Measurements from ENCODE around the gene BIN1.
A peak's percentile ranks its signal among the peaks of the same experiment; 100 is the strongest.

The BIN1 gene

GRCh38 chr2:127106991-127107621 lies at the start of gene BIN1:
BIN1 (minus strand) TSS chr2:127107154; CDS start chr2:127106943, 211 bp downstream.
- DNase-seq: peak; percentile 71

- DNase-seq: no peak
These were observed 49.0 kb upstream of the BIN1 start for GRCh38 chr2:127155947-127156346.

GRCh38 chr2:127155028-127155581 lies 48.2 kb upstream of the BIN1 start:
- no peak for DNase-seq

GRCh38 chr2:127154396-127154795 lies 47.4 kb upstream of the BIN1 start:
- no peak for DNase-seq

- no peak for DNase-seq
These were observed 46.8 kb upstream of the BIN1 start for GRCh38 chr2:127153691-127154158.

- DNase-seq: no peak
These were observed 44.0 kb upstream of the BIN1 start for GRCh38 chr2:127150996-127151395.

- no peak for DNase-seq
These were observed 42.4 kb upstream of the BIN1 start for GRCh38 chr2:127149384-127149783.

GRCh38 chr2:127146820-127147502 lies 40.0 kb upstream of the BIN1 start:
- no peak for DNase-seq

GRCh38 chr2:127146071-127146725 lies 39.2 kb upstream of the BIN1 start:
- DNase-seq: no peak

- no peak for DNase-seq
These were observed 38.4 kb upstream of the BIN1 start for GRCh38 chr2:127145280-127145895.

- no peak for DNase-seq
These were observed 37.2 kb upstream of the BIN1 start for GRCh38 chr2:127143841-127144782.

GRCh38 chr2:127142663-127143630 lies 36.0 kb upstream of the BIN1 start:
- no peak for DNase-seq

GRCh38 chr2:127140538-127140937 lies 33.6 kb upstream of the BIN1 start:
- DNase-seq: no peak

- DNase-seq: no peak
These were observed 32.8 kb upstream of the BIN1 start for GRCh38 chr2:127139766-127140165.

GRCh38 chr2:127138281-127138680 lies 31.3 kb upstream of the BIN1 start:
- no peak for DNase-seq

GRCh38 chr2:127137741-127138140 lies 30.8 kb upstream of the BIN1 start:
- DNase-seq: no peak

GRCh38 chr2:127137225-127137624 lies 30.3 kb upstream of the BIN1 start:
- DNase-seq: no peak

GRCh38 chr2:127134833-127135830 lies 28.2 kb upstream of the BIN1 start:
- DNase-seq: no peak

- no peak for DNase-seq
These were observed 27.3 kb upstream of the BIN1 start for GRCh38 chr2:127134235-127134634.

- no peak for DNase-seq
These were observed 26.8 kb upstream of the BIN1 start for GRCh38 chr2:127133793-127134192.
